Measurements from ENCODE around the gene ADGRF1. TPM values are rescaled to one million over a fixed set of nuclear protein-coding genes. Genes with fewer than 3 reads are reported as not detected.
"Not testable (repeated sequence)": the region's sequence is repeated elsewhere in the genome, so short reads cannot be mapped to it uniquely, and the experiment has no call there.

ADGRF1 gene
- total RNA-seq, 1 donor from 2014 or later: not detected

DNA sequence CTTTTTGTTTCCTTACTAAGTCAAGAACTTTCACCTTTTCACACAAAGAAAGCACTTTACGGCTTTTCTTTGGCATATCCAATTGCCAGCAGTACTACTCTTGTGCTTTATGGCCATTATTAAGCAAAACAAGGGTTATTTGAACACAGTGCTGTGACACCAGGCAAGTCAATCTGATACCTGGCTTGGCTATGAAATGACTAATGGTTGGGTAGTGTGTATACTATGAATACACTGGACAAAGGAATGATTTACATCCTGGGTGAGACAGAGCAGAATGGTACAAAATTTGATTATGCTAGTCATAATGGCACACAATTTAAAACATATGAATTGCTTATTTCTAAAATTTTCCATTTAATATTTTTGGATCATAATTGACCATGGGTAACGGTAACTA, 22.1 kb upstream of the ADGRF1 start:
- ATAC-seq (no peak), DNase-seq (ENCODE audit: missing footprints) (no peak)
- intact Hi-C loops (cut with DNase I): no loop called here

GRCh38 chr6:47062346-47062745, 20.2 kb upstream of the ADGRF1 start:
- intact Hi-C loops (cut with DNase I): no loop called here
- ATAC-seq (no peak), DNase-seq (ENCODE audit: missing footprints) (no peak)

DNA sequence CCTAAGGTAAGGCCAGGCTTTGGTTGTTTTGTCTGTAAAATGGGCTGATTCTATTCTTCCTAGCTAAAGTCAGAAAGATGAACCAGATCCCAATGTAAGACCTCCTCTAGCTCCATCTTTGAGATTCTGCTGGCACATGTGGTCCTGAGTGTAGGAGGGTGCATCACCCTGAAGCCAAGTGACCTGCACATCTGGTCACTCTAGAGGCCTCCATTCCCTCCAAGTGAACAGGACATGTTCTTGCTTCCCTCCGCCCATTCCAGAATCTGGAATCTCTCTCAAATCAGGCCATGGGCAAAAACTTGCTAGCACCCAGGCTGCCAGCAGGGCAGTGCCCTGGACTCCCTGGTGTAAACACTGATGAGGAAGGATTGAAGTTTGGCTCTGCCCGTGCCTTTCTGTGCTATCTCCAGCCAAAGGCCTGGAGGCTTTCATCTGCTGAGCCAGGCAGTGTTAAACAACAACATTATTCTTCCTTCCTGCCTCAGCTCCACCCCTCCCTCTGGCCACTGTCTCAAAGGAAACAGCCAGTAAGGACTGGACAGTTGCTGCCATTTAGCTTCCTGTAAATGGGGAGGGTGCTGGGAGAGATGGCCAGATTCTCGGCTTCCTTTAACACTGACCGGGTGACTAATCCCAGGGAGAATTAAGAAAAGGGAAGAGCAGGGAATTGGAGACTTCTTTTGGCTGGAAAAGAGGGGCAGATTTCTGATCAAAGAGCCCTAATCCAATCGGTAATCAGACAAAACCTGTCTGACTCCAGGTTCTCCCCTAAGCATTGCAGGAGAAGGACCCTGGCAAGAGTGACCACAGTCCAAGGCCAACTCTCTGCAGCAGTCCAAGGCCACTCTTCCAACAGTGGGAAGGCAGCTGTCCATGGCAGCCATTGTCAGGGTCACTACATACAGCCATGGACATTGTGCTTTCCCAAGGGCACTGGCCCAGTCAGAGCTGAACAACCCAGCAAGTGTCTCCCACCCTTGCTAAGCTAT, 19.5 kb upstream of the ADGRF1 start:
- DNase-seq (ENCODE audit: missing footprints) (no peak), ATAC-seq (peak; percentile 89)
- intact Hi-C loops (cut with DNase I): no loop called here

- ATAC-seq (no peak), DNase-seq (ENCODE audit: missing footprints) (no peak)
- intact Hi-C loops (cut with DNase I): no loop called here
Observed at GRCh38 chr6:47059216-47059885, 17.2 kb upstream of the ADGRF1 start.

GRCh38 chr6:47057830-47058540, 15.9 kb upstream of the ADGRF1 start:
- ATAC-seq: no peak
- intact Hi-C loops (cut with DNase I): no loop called here
- DNase-seq (ENCODE audit: missing footprints): no peak

DNA sequence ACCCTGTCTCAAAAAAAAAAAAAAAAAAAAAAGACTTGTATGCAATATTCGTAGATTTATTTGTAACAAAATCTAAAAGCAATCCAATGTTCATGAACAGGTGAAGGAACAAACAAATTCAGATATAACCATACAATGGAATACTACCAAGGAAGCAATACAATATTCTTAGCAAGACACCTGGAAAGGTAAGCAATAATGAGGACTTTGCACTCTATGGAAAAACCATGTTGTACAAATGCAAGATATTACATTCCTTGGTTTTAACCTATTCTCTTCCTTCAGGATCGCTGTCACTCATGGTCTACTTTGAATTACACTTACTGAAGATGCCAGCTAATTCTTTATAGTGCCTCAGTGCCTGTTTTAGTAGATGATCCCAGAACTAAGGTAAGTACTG, 14.7 kb upstream of the ADGRF1 start:
- ATAC-seq (no peak), DNase-seq (ENCODE audit: missing footprints) (no peak)
- intact Hi-C loops (cut with DNase I): no loop called here

DNA sequence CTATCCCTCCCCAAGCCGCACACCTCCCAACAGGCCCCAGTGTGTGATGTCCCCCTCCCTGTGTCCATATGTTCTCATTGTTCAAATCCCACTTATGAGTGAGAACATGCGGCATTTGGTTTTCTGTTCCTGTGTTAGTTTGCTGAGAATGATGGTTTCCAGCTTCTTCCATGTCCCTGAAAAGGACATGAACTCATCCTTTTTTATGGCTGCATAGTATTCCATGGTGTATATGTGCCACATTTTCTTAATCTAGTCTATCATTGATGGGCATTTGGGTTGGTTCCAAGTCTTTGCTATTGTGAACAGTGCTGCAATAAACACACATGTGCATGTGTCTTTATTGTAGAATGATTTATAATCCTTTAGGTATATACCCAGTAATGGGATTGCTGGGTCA, 12.2 kb upstream of the ADGRF1 start:
- DNase-seq (ENCODE audit: missing footprints); intact Hi-C loops (cut with DNase I); ATAC-seq: not testable (repeated sequence)

DNA sequence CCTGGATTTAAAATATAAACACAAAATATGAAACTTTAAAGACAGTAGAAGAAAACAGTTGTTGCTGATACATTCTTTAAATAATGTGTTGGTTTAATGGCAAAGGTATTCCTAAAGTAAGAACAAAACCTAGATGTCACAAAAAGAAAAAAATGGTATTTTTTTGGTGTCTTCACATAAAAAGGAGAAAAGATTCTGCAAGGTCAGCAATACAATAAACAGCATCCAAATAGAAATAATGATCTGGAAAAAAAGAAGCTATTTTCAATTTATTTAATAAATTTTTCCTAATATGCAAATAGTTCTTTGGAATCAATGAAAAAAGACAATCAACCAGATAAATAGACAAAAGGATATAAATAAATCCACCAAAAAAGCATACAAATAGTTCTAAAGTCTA, 6.5 kb upstream of the ADGRF1 start:
- intact Hi-C loops (cut with DNase I): loop anchor here (2.0 to 5.0 kb wide), 4 partner anchors 41 to 631 kb away; no protein-coding TSS in a partner anchor
- ATAC-seq (no peak), DNase-seq (ENCODE audit: missing footprints) (no peak)

GRCh38 chr6:47047479-47048407, 5.6 kb upstream of the ADGRF1 start:
- DNase-seq (ENCODE audit: missing footprints) (no peak), ATAC-seq (peak; percentile 83)
- intact Hi-C loops (cut with DNase I): loop anchor here (1.0 to 5.0 kb wide), 5 partner anchors 40 to 630 kb away; no protein-coding TSS in a partner anchor

GRCh38 chr6:47047097-47047478, 5.0 kb upstream of the ADGRF1 start:
- DNase-seq (ENCODE audit: missing footprints) (no peak), ATAC-seq (no peak)
- intact Hi-C loops (cut with DNase I): loop anchor here (1.0 to 5.0 kb wide), 4 partner anchors 40 to 630 kb away; no protein-coding TSS in a partner anchor

DNA sequence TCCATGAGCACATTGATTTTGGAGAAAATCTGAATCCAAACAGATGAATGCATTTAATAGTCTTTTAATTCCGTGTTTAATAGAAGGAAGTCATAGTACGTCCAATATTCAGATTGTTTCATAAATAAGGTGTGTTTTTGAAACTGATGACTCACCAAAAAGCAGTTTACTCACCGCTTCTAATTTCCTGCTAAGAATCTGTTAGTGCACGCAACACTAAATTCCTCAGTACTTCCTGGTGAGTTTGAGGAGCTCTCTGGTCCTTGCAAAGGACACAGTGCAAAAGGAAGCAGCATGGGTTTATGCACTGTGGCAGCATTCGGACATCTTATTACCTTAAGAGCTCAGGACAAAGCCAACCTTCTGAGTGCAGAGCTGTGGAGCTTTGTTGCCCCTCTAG, 2.3 kb upstream of the ADGRF1 start:
- no peak for DNase-seq (ENCODE audit: missing footprints)
- intact Hi-C loops (cut with DNase I): no loop called here
- ATAC-seq: no peak

GRCh38 chr6:47043286-47043685, 1.2 kb upstream of the ADGRF1 start:
- intact Hi-C loops (cut with DNase I): no loop called here
- no peak for ATAC-seq
- no peak for DNase-seq (ENCODE audit: missing footprints)

- ATAC-seq (no peak), DNase-seq (ENCODE audit: missing footprints) (no peak)
- intact Hi-C loops (cut with DNase I): no loop called here
Observed at GRCh38 chr6:47041741-47042140, 391 bp downstream of the ADGRF1 start.

- no peak for ATAC-seq
- intact Hi-C loops (cut with DNase I): no loop called here
- no peak for DNase-seq (ENCODE audit: missing footprints)
Observed at GRCh38 chr6:47034926-47035325, 7.2 kb downstream of the ADGRF1 start.

- no peak for DNase-seq (ENCODE audit: missing footprints)
- intact Hi-C loops (cut with DNase I): no loop called here
- ATAC-seq: no peak
Observed at GRCh38 chr6:47034421-47034820, 7.7 kb downstream of the ADGRF1 start.

GRCh38 chr6:47032974-47033765, 9.0 kb downstream of the ADGRF1 start:
- no peak for DNase-seq (ENCODE audit: missing footprints)
- intact Hi-C loops (cut with DNase I): no loop called here
- no peak for ATAC-seq

GRCh38 chr6:47031656-47032055, 10.5 kb downstream of the ADGRF1 start:
- no peak for ATAC-seq
- intact Hi-C loops (cut with DNase I): no loop called here
- no peak for DNase-seq (ENCODE audit: missing footprints)
